Esophagus squamous epithelium (tissue), 4 donors: ENCODE measurements around the gene AMN.

Experiments
- POLR2A ChIP-seq, 4 donors: fragments of 450-650 bp; IDR thresholded peaks; one replicate each; pipeline ENCODE4 v1.6.1; 2017; ENCODE audit warnings: antibody characterized with exemption in 4 of 4, mild to moderate bottlenecking in 4 of 4, moderate library complexity in 3 of 4
- TF ChIP-seq, protein P1 (sequence below), 6 experiments: fragments of 450-650 bp in 4 of 6; fragments of 200-600 bp in 2 of 6; sonication (generic) in 2 of 6; IDR thresholded peaks; one replicate each; pipeline ENCODE4 v1.5.1; 2016 to 2019; ENCODE audit warnings: antibody characterized with exemption in 6 of 6, mild to moderate bottlenecking in 4 of 6, moderate library complexity in 4 of 6

DNA sequence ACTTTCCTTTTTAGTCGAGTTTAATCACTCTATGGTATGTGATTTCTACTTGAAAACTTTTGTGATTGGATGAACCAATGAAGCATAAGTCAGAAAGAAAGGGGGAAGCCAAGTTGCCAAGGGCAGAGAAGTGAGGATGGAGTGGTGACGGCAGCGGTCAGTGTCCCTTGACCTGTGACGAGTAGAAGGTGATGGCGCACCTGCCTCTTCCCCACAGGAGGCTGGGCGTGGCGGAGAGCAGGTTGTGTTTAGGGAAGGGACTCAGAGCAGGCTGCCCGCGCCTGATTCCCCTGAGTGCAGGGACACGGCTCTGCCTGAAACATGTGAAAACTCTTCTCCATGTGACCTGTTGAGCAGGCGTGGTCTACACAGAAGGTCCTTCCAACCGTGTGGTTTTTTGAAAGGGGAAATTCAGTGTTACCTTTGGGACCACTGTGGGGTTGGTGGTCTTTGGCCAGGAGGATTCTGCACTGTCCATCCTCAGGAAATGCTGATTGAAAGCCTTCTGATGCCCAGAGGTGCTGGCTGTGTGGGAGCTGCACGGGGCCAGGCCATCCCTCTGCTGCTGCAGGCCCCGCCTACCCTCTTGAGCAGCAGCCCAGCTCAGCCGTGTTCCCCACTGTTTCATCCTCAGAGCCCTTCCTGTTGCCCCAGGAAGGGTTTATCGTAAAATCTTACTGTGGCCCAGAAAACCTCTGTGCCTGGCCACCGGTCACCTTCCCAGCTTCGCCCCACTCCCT lies 23.5 kb upstream of the AMN start:
- TF ChIP-seq, protein P1, sequence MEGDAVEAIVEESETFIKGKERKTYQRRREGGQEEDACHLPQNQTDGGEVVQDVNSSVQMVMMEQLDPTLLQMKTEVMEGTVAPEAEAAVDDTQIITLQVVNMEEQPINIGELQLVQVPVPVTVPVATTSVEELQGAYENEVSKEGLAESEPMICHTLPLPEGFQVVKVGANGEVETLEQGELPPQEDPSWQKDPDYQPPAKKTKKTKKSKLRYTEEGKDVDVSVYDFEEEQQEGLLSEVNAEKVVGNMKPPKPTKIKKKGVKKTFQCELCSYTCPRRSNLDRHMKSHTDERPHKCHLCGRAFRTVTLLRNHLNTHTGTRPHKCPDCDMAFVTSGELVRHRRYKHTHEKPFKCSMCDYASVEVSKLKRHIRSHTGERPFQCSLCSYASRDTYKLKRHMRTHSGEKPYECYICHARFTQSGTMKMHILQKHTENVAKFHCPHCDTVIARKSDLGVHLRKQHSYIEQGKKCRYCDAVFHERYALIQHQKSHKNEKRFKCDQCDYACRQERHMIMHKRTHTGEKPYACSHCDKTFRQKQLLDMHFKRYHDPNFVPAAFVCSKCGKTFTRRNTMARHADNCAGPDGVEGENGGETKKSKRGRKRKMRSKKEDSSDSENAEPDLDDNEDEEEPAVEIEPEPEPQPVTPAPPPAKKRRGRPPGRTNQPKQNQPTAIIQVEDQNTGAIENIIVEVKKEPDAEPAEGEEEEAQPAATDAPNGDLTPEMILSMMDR (IDR thresholded peaks at IDR 0.05): no peak
- no peak for TF ChIP-seq POLR2A (IDR thresholded peaks at IDR 0.05)
